ENCODE results near the gene PPP1R3E.

Gene PPP1R3E

DNA sequence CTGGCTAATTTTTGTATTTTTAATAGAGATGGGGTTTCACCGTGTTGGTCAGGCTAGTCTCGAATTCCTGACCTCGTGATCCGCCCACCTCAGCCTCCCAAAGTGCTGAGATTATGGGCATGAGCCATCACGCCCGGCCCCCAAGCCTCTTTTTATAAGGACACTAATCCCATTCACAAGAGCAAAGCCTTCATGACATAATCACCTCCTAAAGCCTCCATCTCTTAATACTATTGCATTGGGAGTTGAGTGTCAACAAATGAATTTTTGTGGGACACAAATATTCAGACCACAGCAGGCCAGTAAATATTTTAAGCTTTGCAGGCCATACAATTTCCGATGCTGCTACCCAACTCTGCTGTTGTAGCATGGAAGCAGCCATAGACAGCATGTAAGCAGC lies 54.1 kb downstream of the PPP1R3E start:
- DNase-seq (ENCODE audit: low read depth in 2 of 2): no peak

All from stimulated activated CD8-positive, alpha-beta memory T cell treated with anti-CD3 and anti-CD28 coated beads, Interleukin-2, amount 100 ng/mL, for 1 hour (primary cell).